H1 (cell line): Measurements from ENCODE around the gene F2. TPM values are rescaled to one million over a fixed set of nuclear protein-coding genes. Genes with fewer than 3 reads are reported as not detected.

Experiments
- CTCF ChIA-PET: fragments of 300-600 bp; sonication (Branson Sonifier 250); formaldehyde crosslinking; loops from one replicate; lab custom pipeline; 2021; ENCODE audit not compliant: partially characterized antibody; lab: Charles Lee
- POLR2A ChIA-PET: fragments of 300-600 bp; sonication (Branson Sonifier 250); formaldehyde crosslinking; loops from one replicate; lab custom pipeline; 2021; ENCODE audit warnings: inconsistent platforms; ENCODE audit not compliant: partially characterized antibody; lab: Charles Lee
- DNase-seq, 2 experiments: peaks; one replicate each; pipeline versions ENCODE4 v3.0.0 to v3.0.0-alpha.2; 2010 to 2022; ENCODE audit warnings: low spot score in 2 of 2, low read depth in 1 of 2, mixed read lengths in 1 of 2
- FAIRE-seq: peaks from 2 replicates; lab custom pipeline; 2011; peaks lifted over from hg19 to GRCh38; lab: Jason Lieb, UNC
- H2AFZ ChIP-seq: 2 replicates; pipeline ENCODE4 v1.8.1; 2012; ENCODE audit warnings: low read length, inconsistent platforms
- H2AK5ac ChIP-seq: 2 replicates; pipeline ENCODE4 v1.6.1; 2013; ENCODE audit warnings: low read depth, low read length
- H2BK120ac ChIP-seq: replicated peaks from 2 replicates; pipeline ENCODE3; 2013; ENCODE audit warnings: low read depth, low read length, inconsistent platforms
- H2BK12ac ChIP-seq: 2 replicates; pipeline ENCODE4 v1.6.1; 2013; ENCODE audit warnings: low read depth, low read length
- H2BK15ac ChIP-seq: 2 replicates; pipeline ENCODE4 v1.6.1; 2013; ENCODE audit warnings: low read length
- H2BK20ac ChIP-seq: 2 replicates; pipeline ENCODE4 v1.6.1; 2013; ENCODE audit warnings: low read length
- H2BK5ac ChIP-seq: 2 replicates; pipeline ENCODE4 v1.6.1; 2013; ENCODE audit warnings: low read depth, low read length
- H3K14ac ChIP-seq: 2 replicates; pipeline ENCODE4 v1.6.1; 2013; ENCODE audit warnings: inconsistent platforms; ENCODE audit not compliant: insufficient read length
- H3K18ac ChIP-seq: 2 replicates; pipeline ENCODE4 v1.6.1; 2013; ENCODE audit warnings: low read length; ENCODE audit errors: extremely low read depth
- H3K23ac ChIP-seq: 2 replicates; pipeline ENCODE4 v1.6.1; 2013; ENCODE audit warnings: inconsistent platforms; ENCODE audit not compliant: insufficient read length
- H3K23me2 ChIP-seq: 2 replicates; pipeline ENCODE4 v1.6.1; 2013; ENCODE audit warnings: low read depth, low read length
- H3K27ac ChIP-seq: 2 replicates; pipeline ENCODE4 v1.6.1; 2011; ENCODE audit warnings: low read depth, low read length, inconsistent platforms
- H3K27me3 ChIP-seq, 4 experiments: replicated peaks in 1 of 4; 1 replicate in 1 of 4; 2 replicates in 3 of 4; pipeline versions ENCODE4 v1.6.1 to v1.8.1; 2011 to 2013; ENCODE audit warnings: low read length in 3 of 4, mild to moderate bottlenecking in 3 of 4, inconsistent platforms in 2 of 4, mixed read lengths in 2 of 4, moderate library complexity in 1 of 4; ENCODE audit not compliant: control insufficient read depth in 3 of 4, insufficient read depth in 3 of 4; ENCODE audit errors: extremely low read depth in 1 of 4
- H3K36me3 ChIP-seq, 4 experiments: 2 replicates each; pipeline versions ENCODE4 v1.6.1 to v1.8.1; 2011 to 2013; ENCODE audit warnings: mild to moderate bottlenecking in 4 of 4, low read length in 3 of 4, moderate library complexity in 2 of 4, control low read depth in 1 of 4, inconsistent platforms in 1 of 4; ENCODE audit not compliant: insufficient read depth in 4 of 4, control insufficient read depth in 2 of 4
- H3K4ac ChIP-seq: replicated peaks from 2 replicates; pipeline ENCODE3; 2013; ENCODE audit warnings: low read length, low read depth, mixed read lengths, inconsistent platforms; ENCODE audit not compliant: insufficient read length
- H3K4me1 ChIP-seq, 4 experiments: replicated peaks in 1 of 4; 1 replicate in 1 of 4; 2 replicates in 3 of 4; pipeline versions ENCODE4 v1.6.1 to v1.8.1; 2011 to 2013; ENCODE audit warnings: low read length in 3 of 4, inconsistent platforms in 2 of 4, mixed read lengths in 1 of 4; ENCODE audit not compliant: insufficient read depth in 4 of 4, control insufficient read depth in 3 of 4
- H3K4me2 ChIP-seq, 2 experiments: 2 replicates each; pipeline versions ENCODE4 v1.6.1 to v1.8.1; 2011 to 2013; ENCODE audit warnings: low read depth in 2 of 2, low read length in 2 of 2, control low read depth in 1 of 2, inconsistent platforms in 1 of 2, mild to moderate bottlenecking in 1 of 2; ENCODE audit not compliant: insufficient read depth in 1 of 2
- H3K4me3 ChIP-seq, 4 experiments: fragments of 200-600, 300-600 bp in 1 of 4; sonication (generic), shearing (Covaris generic), sonication (Bioruptor Twin) in 1 of 4; 2 replicates each; pipeline versions ENCODE4 v1.5.1 to v1.8.1; 2011 to 2016; ENCODE audit warnings: low read length in 4 of 4, low read depth in 3 of 4, control low read depth in 2 of 4, inconsistent platforms in 2 of 4, mild to moderate bottlenecking in 2 of 4, mixed read lengths in 1 of 4, moderate library complexity in 1 of 4; ENCODE audit not compliant: insufficient read depth in 2 of 4; ENCODE audit errors: extremely low read depth in 1 of 4
- H3K56ac ChIP-seq: replicated peaks from 2 replicates; pipeline ENCODE3; 2013; ENCODE audit warnings: low read depth, mild to moderate bottlenecking, mixed read lengths, low read length, inconsistent platforms; ENCODE audit not compliant: insufficient read length
- H3K79me1 ChIP-seq: 2 replicates; pipeline ENCODE4 v1.6.1; 2013; ENCODE audit warnings: low read depth, low read length, control low read depth
- H3K79me2 ChIP-seq, 2 experiments: 2 replicates each; pipeline versions ENCODE4 v1.6.1 to v1.8.1; 2012 to 2013; ENCODE audit warnings: low read length in 2 of 2, mild to moderate bottlenecking in 2 of 2, inconsistent platforms in 1 of 2; ENCODE audit not compliant: insufficient read depth in 2 of 2, control insufficient read depth in 1 of 2
- H3K9ac ChIP-seq, 4 experiments: replicated peaks in 1 of 4; 1 replicate in 1 of 4; 2 replicates in 3 of 4; pipeline versions ENCODE4 v1.6.1 to v1.8.1; 2011 to 2013; ENCODE audit warnings: low read depth in 3 of 4, low read length in 3 of 4, control low read depth in 2 of 4, mild to moderate bottlenecking in 2 of 4, moderate library complexity in 2 of 4, inconsistent platforms in 1 of 4; ENCODE audit errors: extremely low read depth in 1 of 4
- H3K9me3 ChIP-seq, 2 experiments: 2 replicates each; pipeline versions ENCODE4 v1.6.1 to v1.8.1; 2012 to 2013; ENCODE audit warnings: mild to moderate bottlenecking in 2 of 2, moderate library complexity in 2 of 2, control low read depth in 1 of 2, inconsistent platforms in 1 of 2, low read depth in 1 of 2, low read length in 1 of 2, mixed read lengths in 1 of 2; ENCODE audit not compliant: insufficient read depth in 2 of 2
- H4K20me1 ChIP-seq, 2 experiments: replicated peaks in 1 of 2; 2 replicates each; pipeline versions ENCODE3 to v1.8.1; 2011 to 2013; ENCODE audit warnings: inconsistent platforms in 2 of 2, low read length in 2 of 2, mild to moderate bottlenecking in 1 of 2; ENCODE audit not compliant: insufficient read depth in 2 of 2, control insufficient read depth in 1 of 2
- H4K5ac ChIP-seq: 2 replicates; pipeline ENCODE4 v1.6.1; 2013; ENCODE audit warnings: low read length, low read depth, mixed read lengths, inconsistent platforms; ENCODE audit not compliant: insufficient read length
- H4K8ac ChIP-seq: 2 replicates; pipeline ENCODE4 v1.8.0; 2013; ENCODE audit warnings: mild to moderate bottlenecking, moderate library complexity, low read length, inconsistent platforms; ENCODE audit not compliant: insufficient read depth; ENCODE audit errors: extremely low read depth
- H4K91ac ChIP-seq: replicated peaks from 2 replicates; pipeline ENCODE3; 2013; ENCODE audit warnings: low read length, mixed read lengths, inconsistent platforms; ENCODE audit not compliant: insufficient read length
- CEBPB ChIP-seq: IDR thresholded peaks from 2 replicates; pipeline ENCODE4 v1.6.1; 2012; ENCODE audit warnings: low read depth, low read length
- FOSL1 ChIP-seq: IDR thresholded peaks from 2 replicates; pipeline ENCODE4 v1.6.1; 2011; ENCODE audit warnings: mild to moderate bottlenecking, low read depth, low read length, moderate library complexity; ENCODE audit not compliant: insufficient read depth
- JUND ChIP-seq: IDR thresholded peaks from 2 replicates; pipeline ENCODE4 v1.6.1; 2011; ENCODE audit warnings: mild to moderate bottlenecking, improper control_type of control experiment, low read length
- NRF1 ChIP-seq: IDR thresholded peaks from 2 replicates; pipeline ENCODE4 v1.6.1; 2011; ENCODE audit warnings: mild to moderate bottlenecking, low read depth, low read length, improper control_type of control experiment
- RAD21 ChIP-seq, 2 experiments: IDR thresholded peaks in 1 of 2; conservative IDR thresholded peaks in 1 of 2; 2 replicates each; pipeline ENCODE4 v1.6.1; 2011; ENCODE audit warnings: low read depth in 2 of 2, low read length in 2 of 2, improper control_type of control experiment in 1 of 2, inconsistent platforms in 1 of 2, mild to moderate bottlenecking in 1 of 2, moderate library complexity in 1 of 2
- SIX5 ChIP-seq: IDR thresholded peaks from 2 replicates; pipeline ENCODE4 v1.6.1; 2011; ENCODE audit warnings: mild to moderate bottlenecking, low read depth, low read length
- SP1 ChIP-seq: IDR thresholded peaks from 2 replicates; pipeline ENCODE4 v1.6.1; 2011; ENCODE audit warnings: low read depth, low read length
- TAF1 ChIP-seq: IDR thresholded peaks from 2 replicates; pipeline ENCODE4 v1.6.1; 2011; ENCODE audit warnings: mild to moderate bottlenecking, low read depth, low read length
- TEAD4 ChIP-seq: IDR thresholded peaks from 2 replicates; pipeline ENCODE4 v1.6.1; 2012; ENCODE audit warnings: low read depth, low read length, inconsistent platforms, mixed read lengths
- WGBS, 2 experiments: shearing (Covaris generic) in 1 of 2; methylation state at CpG; one replicate each; pipeline versions ENCODE4 v1.1.6 to v1.1.7; 2013 to 2015; ENCODE audit warnings: low lambda C conversion rate in 2 of 2, mixed read lengths in 2 of 2, inconsistent platforms in 1 of 2, low coverage in 1 of 2, missing lambda C conversion rate in 1 of 2; ENCODE audit not compliant: insufficient replicate concordance in 2 of 2, insufficient coverage in 1 of 2, insufficient read length in 1 of 2; ENCODE audit errors: extremely low coverage in 1 of 2, missing lambda C conversion rate in 1 of 2; 5-methylcytosine and 5-hydroxymethylcytosine counted together
- polyA plus RNA-seq, 7 experiments: library from polyadenylated mRNA; depleted of rRNA in 3 of 7; stranded (reverse) in 5 of 7; unstranded in 2 of 7; fragments of >200 nt in 5 of 7; fragments of 200-250 nt in 2 of 7; gene quantifications; 1 replicate in 5 of 7; 2 replicates in 1 of 7; 4 replicates in 1 of 7; pipeline versions ENCODE4 v1.2.1 to v1.2.3, GENCODE V29; 2011 to 2013; ENCODE audit warnings: missing spikeins in 2 of 7, mixed read lengths in 2 of 7
- total RNA-seq: library from RNA; stranded (reverse); fragmentation: NEBNext Ultra II Directional; extraction: Animal tissue kit (Norgen Biotek cat#: 25700); gene quantifications from 2 replicates; pipeline ENCODE4 v1.2.1, GENCODE V29; 2021

The F2 gene
- total and polyA plus RNA-seq, 2 of the 8 experiments (the other 6 are each of a cell fraction or from before 2014, with no cell fraction given), result 0.11 TPM; not detected in 1

DNA sequence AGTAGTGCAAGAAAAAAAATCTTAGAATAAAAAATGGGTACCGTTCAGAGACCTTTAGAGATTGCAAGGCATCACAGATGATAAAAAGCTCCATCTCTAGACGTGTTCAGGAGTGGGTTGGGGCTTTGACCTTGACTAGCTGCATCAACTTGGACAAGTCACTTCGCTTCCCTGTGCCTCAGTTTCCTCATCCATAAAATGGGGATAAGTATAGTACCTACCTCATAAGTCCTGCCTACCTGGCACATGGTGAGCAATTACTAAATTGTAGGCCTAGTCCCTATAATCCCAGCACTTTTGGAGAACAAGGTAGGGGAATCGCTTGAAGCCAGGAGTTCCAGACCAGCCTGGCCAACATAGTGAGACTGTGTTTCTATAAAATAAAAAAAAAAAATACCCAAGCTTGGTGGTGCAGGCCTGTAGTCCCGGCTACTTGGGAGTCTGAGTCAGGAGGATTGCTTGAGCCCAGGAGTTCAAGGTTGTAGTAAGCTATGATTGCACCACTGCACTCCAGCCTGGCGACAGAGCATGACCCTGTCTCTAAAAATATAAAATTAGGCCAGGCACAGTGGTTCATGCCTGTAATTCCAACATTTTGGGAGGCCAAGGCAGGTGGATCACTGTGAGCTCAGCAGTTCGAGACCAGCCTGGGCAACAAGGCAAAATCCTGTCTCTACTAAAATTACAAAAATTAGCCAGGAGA, 6.0 kb upstream of the F2 start:
- H2AFZ ChIP-seq, result no peak overlapping the region
- no peak overlapping the region for H2BK5ac ChIP-seq
- H2BK15ac ChIP-seq, result no peak overlapping the region
- no peak overlapping the region for H3K4me2 ChIP-seq
- H2AK5ac ChIP-seq, result no peak overlapping the region
- ChIA-PET CTCF (interaction anchor here (1.2 kb wide), 1 partner anchor 10 kb away, joined by 3 read pairs; no protein-coding TSS in a partner anchor), POLR2A (interaction anchor here (0.6 to 2.5 kb wide), 3 partner anchors 11 to 131 kb away, joined by 3 to 18 read pairs (median 3); partner anchors contain the start of genes ARHGAP1 and ZNF408)
- H3K4me3 ChIP-seq, result no peak overlapping the region
- H3K9me3 ChIP-seq, result no peaks in the 10 kb centered on the region
- DNase-seq, result no peak
- WGBS, 2 experiments, result 91% methylated on average over 7 of the region's 7 CpGs; no CpG with 5 or more reads in 1 of the 2 experiments
- no peaks in the 10 kb centered on the region for H3K23me2 ChIP-seq
- no peaks in the 10 kb centered on the region for H3K79me2 ChIP-seq
- no peak overlapping the region for H3K27ac ChIP-seq
- no peaks in the 10 kb centered on the region for H4K20me1 ChIP-seq
- H2BK20ac ChIP-seq, result no peak overlapping the region
- no peak overlapping the region for H2BK12ac ChIP-seq
- TF ChIP-seq RAD21 (IDR thresholded peaks at IDR 0.05 in 1 of 2, conservative IDR thresholded peaks at IDR 0.05 in 1 of 2; ENCODE audit: low read depth in 2 of 2, low read length in 2 of 2) (no peak), CEBPB (no peak), TEAD4 (no peak), FOSL1 (no peak), SIX5 (no peak), NRF1 (no peak), TAF1 (no peak), SP1 (no peak), JUND (no peak)
- no peak overlapping the region for H3K14ac ChIP-seq
- no peaks in the 10 kb centered on the region for H3K27me3 ChIP-seq
- H2BK120ac ChIP-seq, result no peak overlapping the region
- H4K8ac ChIP-seq, result no peak overlapping the region
- H3K4ac ChIP-seq, result no peak overlapping the region
- H3K56ac ChIP-seq, result no peak overlapping the region
- no peak overlapping the region for H3K9ac ChIP-seq
- no peak overlapping the region for H3K18ac ChIP-seq
- H3K79me1 ChIP-seq, result no peaks in the 10 kb centered on the region; the same call in 1 of the 2 replicates
- H4K5ac ChIP-seq, result no peak overlapping the region
- H3K36me3 ChIP-seq, result no peaks in the 10 kb centered on the region
- no peak overlapping the region for H4K91ac ChIP-seq
- 0 out of 7 replicates have a peak, but pooled peaks cover 0 to under 1% (median 0%) of the 10 kb centered on the region in 4 experiments for H3K4me1 ChIP-seq
- no peak for FAIRE-seq
- no peak overlapping the region for H3K23ac ChIP-seq
